Parathyroid adenoma (tissue), 2 donors: ENCODE measurements around the gene RARS1.
A peak's percentile ranks its signal among the peaks of the same experiment; 100 is the strongest.

Experiments used
- H2AFZ ChIP-seq: fragments of 300-600 bp; sonication (generic); one replicate; pipeline ENCODE4 v1.7.0; 2017; ENCODE audit warnings: antibody characterized with exemption, mild to moderate bottlenecking
- H3K27ac ChIP-seq: fragments of 300-600 bp; sonication (generic); one replicate; pipeline ENCODE4 v1.7.0; 2017
- H3K27me3 ChIP-seq: fragments of 300-600 bp; sonication (generic); one replicate; pipeline ENCODE4 v1.7.0; 2017; ENCODE audit warnings: low read length; ENCODE audit not compliant: control insufficient read depth, insufficient read depth
- H3K36me3 ChIP-seq: fragments of 300-600 bp; sonication (generic); one replicate; pipeline ENCODE4 v1.7.0; 2017; ENCODE audit warnings: low read length; ENCODE audit not compliant: control insufficient read depth, insufficient read depth
- H3K4me1 ChIP-seq: fragments of 300-600 bp; sonication (generic); one replicate; pipeline ENCODE4 v1.7.0; 2017; ENCODE audit warnings: control low read depth
- H3K4me2 ChIP-seq: fragments of 300-600 bp; sonication (generic); one replicate; pipeline ENCODE4 v1.7.0; 2017; ENCODE audit warnings: low read length
- H3K4me3 ChIP-seq: fragments of 300-600 bp; sonication (generic); one replicate; pipeline ENCODE4 v1.7.0; 2017; ENCODE audit warnings: low read depth, low read length
- H3K79me2 ChIP-seq: fragments of 300-600 bp; sonication (generic); one replicate; pipeline ENCODE4 v1.7.0; 2017; ENCODE audit warnings: control low read depth
- H3K9ac ChIP-seq: fragments of 300-600 bp; sonication (generic); one replicate; pipeline ENCODE4 v1.7.0; 2017; ENCODE audit warnings: mild to moderate bottlenecking
- H3K9me3 ChIP-seq: fragments of 300-600 bp; sonication (generic); one replicate; pipeline ENCODE4 v1.7.0; 2017; ENCODE audit warnings: low read length; ENCODE audit not compliant: control insufficient read depth
- CTCF ChIP-seq: fragments of 300-600 bp; sonication (generic); IDR thresholded peaks from one replicate; pipeline ENCODE4 v1.7.0; 2017; ENCODE audit warnings: antibody characterized with exemption, mild to moderate bottlenecking
- donor health status: primary hyperparathyroidism.

The RARS1 gene

DNA sequence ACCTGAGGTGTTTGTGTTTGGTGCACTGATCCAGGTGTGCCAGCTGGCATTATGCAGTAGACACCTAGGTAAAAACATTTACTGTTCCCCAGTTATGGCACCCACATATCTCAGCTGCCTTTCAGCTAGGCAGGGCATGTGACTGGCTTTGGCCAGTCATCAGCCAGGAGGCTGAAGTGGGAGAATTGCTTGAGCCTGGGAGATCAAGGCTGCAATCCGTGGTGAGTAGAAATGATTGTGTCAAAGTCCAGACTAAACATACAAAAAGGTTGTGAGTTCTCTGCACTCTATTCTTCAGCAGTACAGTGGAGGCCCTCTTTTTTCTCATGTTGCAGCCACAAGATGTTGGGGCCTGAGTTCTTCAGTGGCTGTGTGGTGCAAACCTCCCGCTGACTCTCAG, 39.6 kb downstream of the RARS1 start:
- Histone ChIP-seq H2AFZ (no peak overlapping the region), H3K9me3 (no peaks in the 10 kb centered on the region), H3K79me2 (no peaks in the 10 kb centered on the region), H3K4me1 (no peaks in the 10 kb centered on the region), H3K27me3 (no peaks in the 10 kb centered on the region), H3K27ac (no peak overlapping the region), H3K4me3 (no peak overlapping the region), H3K36me3 (no peaks in the 10 kb centered on the region), H3K4me2 (no peak overlapping the region), H3K9ac (no peak overlapping the region)
- TF ChIP-seq CTCF, result no peak

DNA sequence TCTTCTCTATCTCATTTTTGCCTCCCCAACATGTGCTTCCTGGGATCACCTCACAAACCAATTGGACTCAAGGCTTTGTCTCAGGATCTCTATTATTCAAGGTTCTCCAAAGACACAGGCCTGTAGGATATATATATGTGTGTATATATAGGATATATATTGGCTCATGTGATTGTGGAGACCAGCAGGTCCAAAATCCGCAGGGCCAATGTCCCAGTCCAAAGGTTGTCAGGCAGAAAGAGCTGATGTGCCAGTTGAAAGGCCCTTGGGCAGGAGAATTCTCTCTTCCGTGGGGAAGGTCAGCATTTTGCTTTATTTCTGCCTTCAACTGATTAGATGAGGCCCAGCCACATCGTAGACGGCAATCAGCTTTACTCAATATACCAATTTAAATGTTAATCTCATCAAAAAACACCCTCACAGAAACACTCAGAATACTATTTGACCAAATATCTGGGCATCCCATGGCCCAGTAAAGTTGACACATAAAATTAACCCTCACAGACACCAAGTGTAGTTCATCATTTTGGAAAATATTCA, 41.6 kb downstream of the RARS1 start:
- Histone ChIP-seq H3K9me3 (no peaks in the 10 kb centered on the region), H3K27me3 (no peaks in the 10 kb centered on the region), H2AFZ (no peak overlapping the region), H3K4me1 (peaks cover 3% of the 10 kb centered on the region), H3K36me3 (no peaks in the 10 kb centered on the region), H3K4me3 (no peak overlapping the region), H3K79me2 (no peaks in the 10 kb centered on the region), H3K27ac (no peak overlapping the region), H3K4me2 (no peak overlapping the region), H3K9ac (no peak overlapping the region)
- no peak for TF ChIP-seq CTCF

- Histone ChIP-seq H3K27ac (peak within 1 kb of the TSS; percentile 32), H3K4me1 (peaks cover 3% of the 10 kb centered on the region), H3K4me3 (peak within 1 kb of the TSS; percentile 13), H3K79me2 (no peaks in the 10 kb centered on the region), H3K36me3 (no peaks in the 10 kb centered on the region), H3K9ac (no peak within 1 kb of the TSS), H3K4me2 (peak within 1 kb of the TSS; percentile 62), H3K9me3 (no peaks in the 10 kb centered on the region), H3K27me3 (no peaks in the 10 kb centered on the region), H2AFZ (peak within 1 kb of the TSS; percentile 93)
- TF ChIP-seq CTCF, result no peak
Observed at GRCh38 chr5:168528521-168529373, 42.5 kb downstream of the RARS1 start, which contains the start of gene FBLL1. TSS of gene FBLL1 (plus strand) at chr5:168529305. CDS start at chr5:168529505, 200 bp downstream.

DNA sequence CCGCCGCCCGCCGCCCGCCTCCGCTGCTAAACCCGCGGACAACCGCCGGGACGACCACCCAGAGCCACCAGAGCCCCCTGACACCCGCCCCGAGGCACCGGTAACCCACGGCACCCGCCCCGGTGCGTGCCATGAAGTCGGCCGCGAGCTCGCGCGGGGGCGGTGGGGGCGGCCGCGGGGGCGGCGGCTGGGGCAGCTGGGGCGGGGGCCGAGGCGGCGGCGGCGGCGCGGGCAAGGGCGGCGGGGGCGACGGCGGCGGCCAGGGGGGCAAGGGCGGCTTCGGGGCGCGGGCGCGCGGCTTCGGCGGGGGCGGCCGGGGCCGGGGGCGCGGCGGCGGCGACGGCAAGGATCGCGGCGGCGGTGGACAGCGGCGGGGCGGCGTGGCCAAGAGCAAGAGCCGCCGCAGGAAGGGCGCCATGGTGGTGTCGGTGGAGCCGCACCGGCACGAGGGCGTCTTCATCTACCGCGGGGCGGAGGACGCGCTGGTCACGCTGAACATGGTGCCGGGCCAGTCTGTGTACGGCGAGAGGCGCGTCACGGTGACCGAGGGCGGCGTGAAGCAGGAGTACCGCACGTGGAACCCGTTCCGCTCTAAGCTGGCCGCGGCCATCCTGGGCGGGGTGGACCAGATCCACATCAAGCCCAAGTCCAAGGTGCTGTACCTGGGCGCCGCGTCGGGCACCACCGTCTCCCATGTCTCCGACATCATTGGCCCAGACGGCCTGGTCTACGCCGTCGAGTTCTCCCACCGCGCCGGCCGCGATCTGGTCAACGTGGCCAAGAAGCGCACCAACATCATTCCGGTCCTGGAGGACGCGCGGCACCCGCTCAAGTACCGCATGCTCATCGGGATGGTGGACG, 43.3 kb downstream of the RARS1 start:
- Histone ChIP-seq H3K4me3 (peak overlapping the region; percentile 13), H3K4me2 (peak overlapping the region; percentile 62), H3K4me1 (peaks cover 3% of the 10 kb centered on the region), H2AFZ (peak overlapping the region; percentile 84), H3K27me3 (no peaks in the 10 kb centered on the region), H3K79me2 (no peaks in the 10 kb centered on the region), H3K27ac (no peak overlapping the region), H3K36me3 (no peaks in the 10 kb centered on the region), H3K9me3 (no peaks in the 10 kb centered on the region), H3K9ac (no peak overlapping the region)
- no peak for TF ChIP-seq CTCF
